ENCODE results near the gene HRH3. TPM values are rescaled to one million over a fixed set of nuclear protein-coding genes. Genes with fewer than 3 reads are reported as not detected.

The HRH3 gene
- total RNA-seq, 4 donors from 2014 or later: not detected

GRCh38 chr20:62243906-62244515 lies 23.9 kb upstream of the HRH3 start:
- H3K27ac ChIP-seq: no peak overlapping the region
- no peak overlapping the region for H3K4me3 ChIP-seq
- DNase-seq: no peak
- WGBS, 2 donors (ENCODE audit: low coverage in 1 of 2): 87 to 100% methylated on average over 2 to 21 of the region's 21 CpGs
- no peaks in the 10 kb centered on the region for H3K36me3 ChIP-seq
- H3K4me1 ChIP-seq: peaks cover 15 to 53% (median 24%) of the 10 kb centered on the region in 4 donors
- TF ChIP-seq, protein P1, sequence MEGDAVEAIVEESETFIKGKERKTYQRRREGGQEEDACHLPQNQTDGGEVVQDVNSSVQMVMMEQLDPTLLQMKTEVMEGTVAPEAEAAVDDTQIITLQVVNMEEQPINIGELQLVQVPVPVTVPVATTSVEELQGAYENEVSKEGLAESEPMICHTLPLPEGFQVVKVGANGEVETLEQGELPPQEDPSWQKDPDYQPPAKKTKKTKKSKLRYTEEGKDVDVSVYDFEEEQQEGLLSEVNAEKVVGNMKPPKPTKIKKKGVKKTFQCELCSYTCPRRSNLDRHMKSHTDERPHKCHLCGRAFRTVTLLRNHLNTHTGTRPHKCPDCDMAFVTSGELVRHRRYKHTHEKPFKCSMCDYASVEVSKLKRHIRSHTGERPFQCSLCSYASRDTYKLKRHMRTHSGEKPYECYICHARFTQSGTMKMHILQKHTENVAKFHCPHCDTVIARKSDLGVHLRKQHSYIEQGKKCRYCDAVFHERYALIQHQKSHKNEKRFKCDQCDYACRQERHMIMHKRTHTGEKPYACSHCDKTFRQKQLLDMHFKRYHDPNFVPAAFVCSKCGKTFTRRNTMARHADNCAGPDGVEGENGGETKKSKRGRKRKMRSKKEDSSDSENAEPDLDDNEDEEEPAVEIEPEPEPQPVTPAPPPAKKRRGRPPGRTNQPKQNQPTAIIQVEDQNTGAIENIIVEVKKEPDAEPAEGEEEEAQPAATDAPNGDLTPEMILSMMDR (IDR thresholded peaks at IDR 0.05): no peak
- TF ChIP-seq POLR2AphosphoS5 (IDR thresholded peaks at IDR 0.05) (no peak), POLR2A (IDR thresholded peaks at IDR 0.05) (no peak), EP300 (IDR thresholded peaks at IDR 0.05; ENCODE audit: low read depth) (no peak)
- intact Hi-C loops (cut with DNase I; ENCODE audit: low total_unique reads): loop anchor here (10.0 kb wide), 1 partner anchor 479 kb away; no protein-coding TSS in a partner anchor
- no peaks in the 10 kb centered on the region for H3K27me3 ChIP-seq
- H3K9me3 ChIP-seq: no peaks in the 10 kb centered on the region
- in situ Hi-C loops (cut with MboI; ENCODE audit: low pct_ligation_motif_present in 1 of 4, low pct_unique_long_range_greater_than_20kb in 1 of 4, low sequenced_read_pairs in 3 of 4): no loop called here

DNA sequence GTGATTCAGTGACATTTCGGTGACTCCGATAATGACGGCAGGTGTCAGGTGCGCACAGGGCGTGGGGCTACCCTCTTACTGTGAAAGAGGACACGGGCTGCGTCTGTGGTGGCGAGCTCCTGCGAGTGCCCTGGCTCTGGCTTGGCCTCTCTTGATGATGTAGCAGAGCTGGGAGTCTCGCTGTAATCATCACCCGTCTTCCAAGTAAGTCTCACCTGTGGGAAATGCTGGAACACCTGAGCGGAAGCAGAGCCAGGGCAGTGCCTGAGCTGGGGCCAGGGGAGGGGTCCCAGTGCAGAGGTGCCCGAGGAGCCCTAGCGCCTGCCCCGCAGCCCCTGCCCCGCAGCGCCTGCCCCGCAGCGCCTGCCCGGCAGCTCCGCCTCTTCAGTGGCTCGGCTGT lies 23.0 kb upstream of the HRH3 start:
- no peaks in the 10 kb centered on the region for H3K9me3 ChIP-seq
- no peak overlapping the region for H3K4me3 ChIP-seq
- H3K36me3 ChIP-seq: no peaks in the 10 kb centered on the region
- H3K4me1 ChIP-seq: peaks cover 15 to 51% (median 26%) of the 10 kb centered on the region in 4 donors
- DNase-seq: no peak
- H3K27ac ChIP-seq: no peak overlapping the region
- intact Hi-C loops (cut with DNase I; ENCODE audit: low total_unique reads) (loop anchor here (10.0 kb wide), 1 partner anchor 478 kb away; no protein-coding TSS in a partner anchor), in situ Hi-C loops (cut with MboI; ENCODE audit: low pct_ligation_motif_present in 1 of 4, low pct_unique_long_range_greater_than_20kb in 1 of 4, low sequenced_read_pairs in 3 of 4) (no loop called here)
- H3K27me3 ChIP-seq: no peaks in the 10 kb centered on the region
- TF ChIP-seq EP300 (IDR thresholded peaks at IDR 0.05; ENCODE audit: low read depth) (no peak), POLR2AphosphoS5 (IDR thresholded peaks at IDR 0.05) (no peak)
- TF ChIP-seq, protein P1 (IDR thresholded peaks at IDR 0.05): no peak
- WGBS, 2 donors (ENCODE audit: low coverage in 1 of 2): 86 to 100% methylated on average over 2 to 21 of the region's 22 CpGs

DNA sequence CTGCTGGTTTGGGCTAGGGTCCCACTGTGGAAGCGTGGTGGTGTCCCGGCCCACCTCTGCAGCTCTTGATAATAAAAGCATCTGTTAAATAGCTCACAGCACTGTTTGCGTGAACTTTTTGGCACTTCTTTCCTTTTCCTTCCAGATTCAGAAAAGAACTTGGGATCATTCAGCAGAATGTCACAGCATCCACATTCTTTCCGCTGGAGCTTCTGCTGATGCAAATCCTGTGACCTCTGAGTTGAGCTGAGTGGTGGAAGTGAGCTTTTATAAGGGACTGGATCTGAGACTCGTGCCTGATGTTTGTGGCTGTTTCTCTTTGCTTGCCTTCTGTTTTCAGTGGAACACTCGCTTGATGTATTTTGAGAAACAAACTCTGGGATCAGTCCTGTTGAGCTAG lies 22.1 kb upstream of the HRH3 start:
- no peak for DNase-seq
- Histone ChIP-seq H3K36me3 (no peaks in the 10 kb centered on the region), H3K9me3 (no peaks in the 10 kb centered on the region), H3K27ac (peak overlapping the region; percentile 69 to 96 (median 78)), H3K4me1 (peaks cover 20 to 57% (median 31%) of the 10 kb centered on the region in 4 donors), H3K4me3 (no peak overlapping the region), H3K27me3 (no peaks in the 10 kb centered on the region)
- intact Hi-C loops (cut with DNase I; ENCODE audit: low total_unique reads): loop anchor here (10.0 kb wide), 1 partner anchor 477 kb away; no protein-coding TSS in a partner anchor
- TF ChIP-seq, protein P1 (IDR thresholded peaks at IDR 0.05): no peak
- TF ChIP-seq POLR2A (IDR thresholded peaks at IDR 0.05) (no peak), POLR2AphosphoS5 (IDR thresholded peaks at IDR 0.05) (no peak), EP300 (IDR thresholded peaks at IDR 0.05; ENCODE audit: low read depth) (no peak)
- in situ Hi-C loops (cut with MboI; ENCODE audit: low pct_ligation_motif_present in 1 of 4, low pct_unique_long_range_greater_than_20kb in 1 of 4, low sequenced_read_pairs in 3 of 4): no loop called here
- 76 to 82% methylated on average over 4 to 6 of the region's 6 CpGs for WGBS, 2 donors (ENCODE audit: low coverage in 1 of 2)

DNA sequence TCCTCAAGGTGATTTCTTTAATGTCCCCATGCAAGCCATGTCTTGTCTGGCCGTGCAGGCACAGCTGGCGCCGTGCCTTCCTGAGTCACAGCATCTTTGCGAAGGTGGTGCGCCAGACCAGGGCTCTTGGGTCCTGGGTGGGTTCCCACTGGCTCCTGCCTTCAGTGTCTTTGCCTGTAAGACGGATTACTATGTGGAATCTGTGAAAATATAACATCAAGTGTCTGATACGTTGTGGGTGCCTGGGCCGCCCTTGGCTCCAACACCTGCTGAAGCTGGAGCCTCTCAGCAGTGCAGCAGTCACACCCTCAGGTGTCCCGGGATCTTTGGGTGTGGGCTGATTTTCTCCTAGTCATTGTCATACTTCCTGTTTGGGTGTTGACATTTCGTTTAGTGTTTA lies 21.4 kb upstream of the HRH3 start:
- Histone ChIP-seq H3K27ac (peak overlapping the region; percentile 69 to 96 (median 78)), H3K4me3 (no peak overlapping the region), H3K4me1 (peaks cover 20 to 57% (median 31%) of the 10 kb centered on the region in 4 donors), H3K36me3 (no peaks in the 10 kb centered on the region), H3K9me3 (no peaks in the 10 kb centered on the region), H3K27me3 (no peaks in the 10 kb centered on the region)
- intact Hi-C loops (cut with DNase I; ENCODE audit: low total_unique reads) (loop anchor here (10.0 kb wide), 1 partner anchor 477 kb away; no protein-coding TSS in a partner anchor), in situ Hi-C loops (cut with MboI; ENCODE audit: low pct_ligation_motif_present in 1 of 4, low pct_unique_long_range_greater_than_20kb in 1 of 4, low sequenced_read_pairs in 3 of 4) (no loop called here)
- TF ChIP-seq POLR2AphosphoS5 (IDR thresholded peaks at IDR 0.05) (peak in 2 of 3 donors; percentile 59 to 81), POLR2A (IDR thresholded peaks at IDR 0.05) (peak; percentile 57), EP300 (IDR thresholded peaks at IDR 0.05; ENCODE audit: low read depth) (no peak)
- TF ChIP-seq, protein P1 (IDR thresholded peaks at IDR 0.05): no peak
- WGBS, 2 donors (ENCODE audit: low coverage in 1 of 2): 20 to 51% methylated on average over 1 to 10 of the region's 10 CpGs
- peak; percentile 77 for DNase-seq

Data from transverse colon (tissue), 4 donors.